Measurements from ENCODE around the gene SNAI1. TPM values are rescaled to one million over a fixed set of nuclear protein-coding genes. Genes with fewer than 3 reads are reported as not detected.
"Not testable (repeated sequence)": the region's sequence is repeated elsewhere in the genome, so short reads cannot be mapped to it uniquely, and the experiment has no call there.

SNAI1 gene
- polyA plus RNA-seq, 1 donor (not counting 4 experiments of a cell fraction or from before 2014, with no cell fraction given): not detected

- H4K20me1 ChIP-seq (ENCODE audit: control insufficient read depth, extremely low read depth, insufficient read depth, low read length): no peaks in the 10 kb centered on the region
- no peak overlapping the region for H2AFZ ChIP-seq (ENCODE audit: control insufficient read depth, low read length)
- FAIRE-seq: no peak
- no peak overlapping the region for H3K27ac ChIP-seq (ENCODE audit: control insufficient read depth, insufficient read depth, low read length)
- H3K9ac ChIP-seq (ENCODE audit: control insufficient read depth, extremely low read depth, insufficient read depth, low read length): no peak overlapping the region
- no peak for DNase-seq (ENCODE audit: low read depth, low spot score)
- H3K4me1 ChIP-seq (ENCODE audit: control insufficient read depth, extremely low read depth, insufficient read depth, low read length): peaks cover 2% of the 10 kb centered on the region
- dilution Hi-C loops (cut with MboI; ENCODE audit: extremely low pct_ligation_motif_present, low sequenced_read_pairs): no loop called here
- no peaks in the 10 kb centered on the region for H3K9me3 ChIP-seq (ENCODE audit: control insufficient read depth, low read depth, low read length)
- TF ChIP-seq EZH2 (IDR thresholded peaks at IDR 0.05; ENCODE audit: low read length) (no peak), CTCF (optimal IDR thresholded peaks at IDR 0.05 in 1 of 3, IDR thresholded peaks at IDR 0.05 in 1 of 3, conservative IDR thresholded peaks at IDR 0.05 in 1 of 3; ENCODE audit: extremely low read depth in 1 of 3, insufficient read depth in 2 of 3, low read length in 3 of 3) (no peak)
- H3K4me2 ChIP-seq (ENCODE audit: control insufficient read depth, extremely low read depth, insufficient read depth, low read depth, low read length): no peak overlapping the region
- no peaks in the 10 kb centered on the region for H3K9me1 ChIP-seq (ENCODE audit: control insufficient read depth, extremely low read depth, insufficient read depth, low read length)
- H3K79me2 ChIP-seq (ENCODE audit: control insufficient read depth, insufficient read depth, low read length): no peaks in the 10 kb centered on the region
- peaks cover 11% of the 10 kb centered on the region for H3K27me3 ChIP-seq (ENCODE audit: control insufficient read depth, extremely low read depth, insufficient read depth, low read length)
- H3K36me3 ChIP-seq (ENCODE audit: control insufficient read depth in 2 of 2, extremely low read depth in 1 of 2, insufficient read depth in 2 of 2, low read length in 2 of 2): no peaks in the 10 kb centered on the region
- no peak overlapping the region for H3K4me3 ChIP-seq (ENCODE audit: control insufficient read depth in 2 of 3, extremely low read depth in 1 of 3, insufficient read depth in 2 of 3, low read depth in 1 of 3, low read length in 3 of 3)
These were observed 6.2 kb upstream of the SNAI1 start for GRCh38 chr20:49976542-49976941.

GRCh38 chr20:49977740-49978139 is 5.0 kb upstream of the SNAI1 start:
- H3K4me2 ChIP-seq (ENCODE audit: control insufficient read depth, extremely low read depth, insufficient read depth, low read depth, low read length); H4K20me1 ChIP-seq (ENCODE audit: control insufficient read depth, extremely low read depth, insufficient read depth, low read length); H3K9me1 ChIP-seq (ENCODE audit: control insufficient read depth, extremely low read depth, insufficient read depth, low read length); H3K79me2 ChIP-seq (ENCODE audit: control insufficient read depth, insufficient read depth, low read length); DNase-seq (ENCODE audit: low read depth, low spot score); H3K4me3 ChIP-seq (ENCODE audit: control insufficient read depth in 2 of 3, extremely low read depth in 1 of 3, insufficient read depth in 2 of 3, low read depth in 1 of 3, low read length in 3 of 3); FAIRE-seq; H3K27ac ChIP-seq (ENCODE audit: control insufficient read depth, insufficient read depth, low read length); H3K4me1 ChIP-seq (ENCODE audit: control insufficient read depth, extremely low read depth, insufficient read depth, low read length); dilution Hi-C loops (cut with MboI; ENCODE audit: extremely low pct_ligation_motif_present, low sequenced_read_pairs); H2AFZ ChIP-seq (ENCODE audit: control insufficient read depth, low read length); H3K9ac ChIP-seq (ENCODE audit: control insufficient read depth, extremely low read depth, insufficient read depth, low read length); H3K9me3 ChIP-seq (ENCODE audit: control insufficient read depth, low read depth, low read length); H3K36me3 ChIP-seq (ENCODE audit: control insufficient read depth in 2 of 2, extremely low read depth in 1 of 2, insufficient read depth in 2 of 2, low read length in 2 of 2): not testable (repeated sequence)
- peaks cover 21% of the 10 kb centered on the region for H3K27me3 ChIP-seq (ENCODE audit: control insufficient read depth, extremely low read depth, insufficient read depth, low read length)

GRCh38 chr20:49978685-49979029 is 4.1 kb upstream of the SNAI1 start:
- Histone ChIP-seq H4K20me1 (ENCODE audit: control insufficient read depth, extremely low read depth, insufficient read depth, low read length) (no peaks in the 10 kb centered on the region), H3K9me1 (ENCODE audit: control insufficient read depth, extremely low read depth, insufficient read depth, low read length) (no peaks in the 10 kb centered on the region), H3K27me3 (ENCODE audit: control insufficient read depth, extremely low read depth, insufficient read depth, low read length) (peaks cover 21% of the 10 kb centered on the region), H3K79me2 (ENCODE audit: control insufficient read depth, insufficient read depth, low read length) (no peaks in the 10 kb centered on the region), H2AFZ (ENCODE audit: control insufficient read depth, low read length) (no peak overlapping the region), H3K36me3 (ENCODE audit: control insufficient read depth in 2 of 2, extremely low read depth in 1 of 2, insufficient read depth in 2 of 2, low read length in 2 of 2) (no peaks in the 10 kb centered on the region), H3K4me1 (ENCODE audit: control insufficient read depth, extremely low read depth, insufficient read depth, low read length) (peaks cover 12% of the 10 kb centered on the region), H3K9ac (ENCODE audit: control insufficient read depth, extremely low read depth, insufficient read depth, low read length) (no peak overlapping the region), H3K9me3 (ENCODE audit: control insufficient read depth, low read depth, low read length) (no peaks in the 10 kb centered on the region), H3K4me2 (ENCODE audit: control insufficient read depth, extremely low read depth, insufficient read depth, low read depth, low read length) (no peak overlapping the region), H3K27ac (ENCODE audit: control insufficient read depth, insufficient read depth, low read length) (no peak overlapping the region), H3K4me3 (ENCODE audit: control insufficient read depth in 2 of 3, extremely low read depth in 1 of 3, insufficient read depth in 2 of 3, low read depth in 1 of 3, low read length in 3 of 3) (no peak overlapping the region)
- DNase-seq (ENCODE audit: low read depth, low spot score) (no peak), FAIRE-seq (no peak)
- dilution Hi-C loops (cut with MboI; ENCODE audit: extremely low pct_ligation_motif_present, low sequenced_read_pairs): no loop called here
- TF ChIP-seq EZH2 (IDR thresholded peaks at IDR 0.05; ENCODE audit: low read length): no peak
- no peak for TF ChIP-seq CTCF (optimal IDR thresholded peaks at IDR 0.05 in 1 of 3, IDR thresholded peaks at IDR 0.05 in 1 of 3, conservative IDR thresholded peaks at IDR 0.05 in 1 of 3; ENCODE audit: extremely low read depth in 1 of 3, insufficient read depth in 2 of 3, low read length in 3 of 3)

Measured in keratinocyte (primary cell).